GM12878 (cell line): ENCODE data around the gene ERMARD.

Experiments used
- BACH1 ChIP-seq: fragments of 450-650 bp; IDR thresholded peaks from 2 replicates; pipeline ENCODE4 v1.6.1; 2017; ENCODE audit warnings: mild to moderate bottlenecking, borderline replicate concordance
- CHD1 ChIP-seq: IDR thresholded peaks from 2 replicates; pipeline ENCODE4 v1.6.1; 2012; ENCODE audit warnings: low read depth, low read length, improper control_type of control experiment
- YY1 ChIP-seq: IDR thresholded peaks from 2 replicates; pipeline ENCODE4 v1.6.1; 2011; ENCODE audit warnings: low read depth, mild to moderate bottlenecking, low read length
- ZSCAN29 ChIP-seq: fragments of 450-650 bp; IDR thresholded peaks from 2 replicates; pipeline ENCODE4 v1.6.1; 2017; ENCODE audit warnings: mild to moderate bottlenecking, moderate library complexity
- TF ChIP-seq, protein P1 (sequence below), 3 experiments: IDR thresholded peaks in 2 of 3; conservative IDR thresholded peaks in 1 of 3; 2 replicates each; pipeline ENCODE4 v1.5.1; 2011; ENCODE audit warnings: low read depth in 3 of 3, low read length in 3 of 3, mild to moderate bottlenecking in 3 of 3, control low read depth in 2 of 3, moderate library complexity in 2 of 3, inconsistent platforms in 1 of 3, mixed read lengths in 1 of 3; ENCODE audit not compliant: control insufficient read depth in 2 of 3, insufficient read depth in 1 of 3; ENCODE audit errors: extremely low read depth in 1 of 3

DNA sequence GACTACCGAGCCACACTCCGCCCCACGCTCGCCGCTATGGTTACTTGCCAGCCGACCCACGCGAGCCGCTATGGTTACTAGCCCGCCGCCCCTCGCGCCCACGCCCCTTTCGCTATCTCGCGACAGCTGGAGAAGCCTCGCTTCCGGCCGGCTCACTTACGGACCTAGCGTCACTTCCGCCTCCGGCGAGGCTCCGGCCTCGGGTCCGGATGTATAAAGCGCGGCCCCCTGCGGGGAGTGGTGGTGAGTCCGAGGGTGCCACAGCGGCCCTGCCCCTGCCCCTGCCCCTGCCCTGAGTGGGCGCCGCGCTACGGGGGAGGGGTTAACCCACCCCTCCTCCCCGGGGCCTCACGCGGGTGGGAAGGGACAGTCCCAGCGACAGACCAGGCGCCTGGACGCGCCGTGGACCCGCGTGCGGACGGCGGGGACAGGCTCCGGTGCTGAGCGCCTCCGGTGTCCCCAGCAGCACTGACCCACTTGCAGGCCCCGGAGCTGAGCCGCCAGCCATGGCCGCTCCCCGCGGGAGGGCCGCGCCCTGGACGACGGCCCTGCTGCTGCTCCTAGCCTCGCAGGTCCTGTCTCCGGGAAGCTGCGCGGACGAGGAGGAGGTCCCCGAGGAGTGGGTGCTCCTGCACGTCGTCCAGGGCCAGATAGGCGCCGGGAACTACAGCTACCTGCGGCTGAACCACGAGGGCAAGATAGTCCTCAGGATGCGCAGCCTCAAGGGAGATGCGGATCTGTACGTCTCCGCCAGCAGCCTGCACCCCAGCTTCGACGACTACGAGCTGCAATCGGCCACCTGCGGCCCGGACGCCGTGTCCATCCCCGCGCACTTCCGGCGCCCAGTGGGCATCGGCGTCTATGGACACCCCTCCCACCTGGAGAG lies 49.2 kb upstream of the ERMARD start, which contains the start of the genes C6orf120 and WDR27:
- no peak for TF ChIP-seq ZSCAN29
- TF ChIP-seq BACH1: peak; percentile 87
- TF ChIP-seq YY1: peak; percentile 66
- TF ChIP-seq, protein P1, sequence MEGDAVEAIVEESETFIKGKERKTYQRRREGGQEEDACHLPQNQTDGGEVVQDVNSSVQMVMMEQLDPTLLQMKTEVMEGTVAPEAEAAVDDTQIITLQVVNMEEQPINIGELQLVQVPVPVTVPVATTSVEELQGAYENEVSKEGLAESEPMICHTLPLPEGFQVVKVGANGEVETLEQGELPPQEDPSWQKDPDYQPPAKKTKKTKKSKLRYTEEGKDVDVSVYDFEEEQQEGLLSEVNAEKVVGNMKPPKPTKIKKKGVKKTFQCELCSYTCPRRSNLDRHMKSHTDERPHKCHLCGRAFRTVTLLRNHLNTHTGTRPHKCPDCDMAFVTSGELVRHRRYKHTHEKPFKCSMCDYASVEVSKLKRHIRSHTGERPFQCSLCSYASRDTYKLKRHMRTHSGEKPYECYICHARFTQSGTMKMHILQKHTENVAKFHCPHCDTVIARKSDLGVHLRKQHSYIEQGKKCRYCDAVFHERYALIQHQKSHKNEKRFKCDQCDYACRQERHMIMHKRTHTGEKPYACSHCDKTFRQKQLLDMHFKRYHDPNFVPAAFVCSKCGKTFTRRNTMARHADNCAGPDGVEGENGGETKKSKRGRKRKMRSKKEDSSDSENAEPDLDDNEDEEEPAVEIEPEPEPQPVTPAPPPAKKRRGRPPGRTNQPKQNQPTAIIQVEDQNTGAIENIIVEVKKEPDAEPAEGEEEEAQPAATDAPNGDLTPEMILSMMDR (IDR thresholded peaks at IDR 0.05 in 2 of 3, conservative IDR thresholded peaks at IDR 0.05 in 1 of 3; ENCODE audit: control insufficient read depth in 2 of 3, extremely low read depth in 1 of 3, insufficient read depth in 1 of 3, low read depth in 3 of 3, low read length in 3 of 3): peak in 2 of 3 experiments; percentile 14 to 18; a peak in 1 of 6 replicates
- TF ChIP-seq CHD1: no peak
